ENCODE data around the gene ATOSA. TPM values are rescaled to one million over a fixed set of nuclear protein-coding genes. Genes with fewer than 3 reads are reported as not detected.

The ATOSA gene
- total and polyA plus RNA-seq, 8 donors = 34.5 to 79.0 (median 59.6) TPM

GRCh38 chr15:52702390-52702789 is 23.2 kb upstream of the ATOSA start:
- Histone ChIP-seq H3K4me3 (no peak overlapping the region), H3K4me1 (no peaks in the 10 kb centered on the region), H3K36me3 (no peaks in the 10 kb centered on the region), H3K9me3 (no peaks in the 10 kb centered on the region), H3K27ac (no peak overlapping the region), H3K27me3 (no peaks in the 10 kb centered on the region)
- DNase-seq (no peak), ATAC-seq (no peak)
- TF ChIP-seq CTCF (IDR thresholded peaks at IDR 0.05) = no peak
- intact Hi-C loops (cut with DNase I) = no loop called here

GRCh38 chr15:52699457-52699856 is 20.3 kb upstream of the ATOSA start:
- Histone ChIP-seq H3K4me1 (no peaks in the 10 kb centered on the region), H3K4me3 (no peak overlapping the region), H3K27ac (no peak overlapping the region), H3K27me3 (no peaks in the 10 kb centered on the region), H3K9me3 (no peaks in the 10 kb centered on the region), H3K36me3 (no peaks in the 10 kb centered on the region)
- ATAC-seq (no peak), DNase-seq (no peak)
- intact Hi-C loops (cut with DNase I) = no loop called here
- no peak for TF ChIP-seq CTCF (IDR thresholded peaks at IDR 0.05)

- intact Hi-C loops (cut with DNase I) = no loop called here
- DNase-seq = no peak
- H3K36me3 ChIP-seq = no peaks in the 10 kb centered on the region
- no peak overlapping the region for H3K27ac ChIP-seq
- H3K9me3 ChIP-seq = no peaks in the 10 kb centered on the region
- H3K4me3 ChIP-seq = no peak overlapping the region
- no peak for ATAC-seq
- no peaks in the 10 kb centered on the region for H3K4me1 ChIP-seq
- no peaks in the 10 kb centered on the region for H3K27me3 ChIP-seq
- TF ChIP-seq CTCF (IDR thresholded peaks at IDR 0.05) = no peak
These were observed 19.3 kb upstream of the ATOSA start for GRCh38 chr15:52698514-52698913.

GRCh38 chr15:52697051-52697450 is 17.9 kb upstream of the ATOSA start:
- Histone ChIP-seq H3K27ac (no peak overlapping the region), H3K4me3 (no peak overlapping the region), H3K27me3 (no peaks in the 10 kb centered on the region), H3K4me1 (no peaks in the 10 kb centered on the region), H3K9me3 (no peaks in the 10 kb centered on the region), H3K36me3 (no peaks in the 10 kb centered on the region)
- no peak for ATAC-seq
- no peak for DNase-seq
- no peak for TF ChIP-seq CTCF (IDR thresholded peaks at IDR 0.05)
- intact Hi-C loops (cut with DNase I) = no loop called here

DNA sequence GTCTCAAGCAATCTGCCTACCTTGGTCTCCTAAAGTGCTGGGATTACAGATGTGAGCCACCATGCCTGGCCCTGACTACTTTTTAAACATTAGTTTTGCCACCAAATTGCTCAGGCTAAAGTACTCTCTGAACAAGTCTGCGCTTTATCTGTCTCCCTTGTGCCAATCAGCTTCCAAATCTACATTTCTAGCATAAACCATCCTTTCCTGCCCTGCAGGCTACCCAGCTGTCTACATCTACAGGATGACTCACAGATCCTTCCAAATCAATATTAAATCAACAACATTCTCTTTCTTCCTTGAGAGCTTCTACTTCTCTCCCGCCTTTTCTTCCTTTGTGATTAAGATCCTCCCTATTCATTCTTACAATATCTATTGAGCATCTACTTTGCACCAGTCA is 16.0 kb upstream of the ATOSA start:
- no peaks in the 10 kb centered on the region for H3K4me1 ChIP-seq
- H3K4me3 ChIP-seq = no peak overlapping the region
- H3K27me3 ChIP-seq = no peaks in the 10 kb centered on the region
- TF ChIP-seq CTCF (IDR thresholded peaks at IDR 0.05) = no peak
- ATAC-seq (no peak), DNase-seq (no peak)
- H3K36me3 ChIP-seq = no peaks in the 10 kb centered on the region
- intact Hi-C loops (cut with DNase I) = no loop called here
- no peak overlapping the region for H3K27ac ChIP-seq
- no peaks in the 10 kb centered on the region for H3K9me3 ChIP-seq
